ENCODE results near the gene PTGFRN.

PTGFRN gene

DNA sequence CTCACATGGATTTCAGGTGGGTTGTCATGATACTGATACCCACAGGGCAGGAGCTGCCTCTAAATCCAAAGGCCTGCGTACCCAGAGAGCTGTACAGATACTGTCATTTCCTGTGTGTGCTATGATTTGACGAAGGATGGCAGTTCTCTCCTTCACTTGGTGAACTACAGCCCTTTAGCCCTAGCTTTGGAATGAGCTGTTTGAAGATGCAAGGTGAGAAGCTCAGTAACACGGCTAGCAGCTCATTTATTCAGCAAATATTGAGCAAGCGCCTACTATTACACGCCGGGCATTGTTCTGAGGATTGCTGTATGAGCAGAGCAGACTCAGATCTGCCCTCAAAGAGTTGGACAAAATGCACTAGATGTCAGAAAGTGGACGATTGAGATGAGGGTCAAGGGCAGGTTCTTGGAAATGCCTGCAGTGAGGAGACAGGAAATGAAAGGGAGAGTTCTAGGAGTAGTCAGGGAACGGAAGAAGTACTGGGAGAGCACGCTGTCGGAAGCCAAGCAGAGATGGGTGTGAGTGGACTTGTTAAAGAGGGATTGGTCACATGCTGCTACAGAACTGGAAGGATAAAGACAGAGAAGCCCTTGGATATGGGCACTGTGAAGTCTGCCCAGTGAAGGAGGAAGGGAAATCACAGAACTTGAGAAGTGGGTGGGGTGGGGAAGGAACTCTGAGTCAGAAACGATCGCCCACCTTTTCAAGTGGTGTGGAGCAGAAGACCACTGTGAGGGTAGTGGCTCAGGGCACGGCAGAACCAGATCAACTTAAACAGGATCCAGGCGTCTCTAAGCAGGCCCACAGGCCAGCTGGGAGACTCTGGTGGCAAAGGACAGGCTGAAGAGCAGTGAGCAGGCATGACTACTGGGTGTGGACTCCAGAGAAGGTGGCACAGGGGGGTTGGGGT is 7.1 kb downstream of the PTGFRN start:
- DNase-seq (no peak), ATAC-seq (peak; percentile 42)
- H3K27me3 Mint-ChIP-seq, result no peaks in the 10 kb centered on the region
- H3K4me3 Mint-ChIP-seq, result no peak overlapping the region
- peaks cover 19% of the 10 kb centered on the region for H3K4me1 Mint-ChIP-seq
- no peaks in the 10 kb centered on the region for H3K9me3 Mint-ChIP-seq
- H3K36me3 Mint-ChIP-seq (ENCODE audit: low read depth), result no peaks in the 10 kb centered on the region
- H3K27ac Mint-ChIP-seq, result no peak overlapping the region

DNA sequence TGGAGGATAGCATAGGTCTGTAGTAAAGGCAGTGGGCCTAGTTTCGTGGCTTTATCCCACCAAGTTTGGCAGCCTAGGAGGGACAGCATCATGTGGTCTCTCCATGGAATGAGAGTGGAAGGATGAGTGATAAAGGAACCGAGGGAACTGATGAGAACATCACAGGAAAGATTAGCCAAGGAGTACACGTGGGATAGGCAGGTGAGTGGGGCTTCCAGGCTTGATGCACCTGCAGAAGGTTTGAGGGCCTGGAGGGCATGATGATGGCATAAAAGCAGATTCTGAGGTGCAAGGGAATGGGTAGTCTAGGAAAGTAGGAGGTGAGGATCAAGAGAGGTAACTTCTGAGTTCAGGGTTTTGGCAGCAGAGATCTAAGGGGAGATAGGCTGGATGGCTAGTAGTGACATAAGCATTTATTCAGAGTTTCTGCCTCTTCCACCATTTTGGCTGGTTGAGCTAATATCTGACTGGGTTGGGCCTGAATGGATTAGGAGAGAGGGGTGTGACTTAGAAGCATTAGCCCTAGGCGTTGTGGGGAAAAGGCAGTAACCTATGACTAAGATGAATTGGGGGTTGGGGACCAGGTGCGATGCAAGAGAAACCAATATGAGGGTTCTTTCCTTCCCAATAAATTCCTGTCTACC is 9.1 kb downstream of the PTGFRN start:
- Mint-ChIP-seq H3K9me3 (no peaks in the 10 kb centered on the region), H3K4me3 (no peak overlapping the region)
- ATAC-seq, result no peak

DNA sequence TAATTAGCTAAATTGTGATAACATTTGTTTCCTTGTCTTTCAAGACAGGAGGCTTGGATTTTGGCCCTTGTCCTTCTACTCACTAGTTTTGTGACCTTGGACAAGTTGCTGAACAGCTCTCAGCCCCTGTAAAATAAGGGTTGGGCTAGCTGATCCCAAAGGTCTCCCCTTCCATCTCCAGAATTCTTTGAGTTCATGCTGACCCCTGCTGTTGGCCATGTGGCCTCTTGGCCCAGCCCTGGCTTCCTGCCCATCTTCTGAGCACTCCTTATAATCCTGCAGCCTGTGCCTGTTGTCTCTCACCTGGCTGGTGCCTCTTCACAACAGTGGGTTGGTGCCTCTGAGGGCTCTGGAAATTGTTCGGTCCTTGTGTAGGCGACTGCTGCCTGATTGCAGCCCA is 10.1 kb downstream of the PTGFRN start:
- no peaks in the 10 kb centered on the region for H3K27me3 Mint-ChIP-seq
- peaks cover 16% of the 10 kb centered on the region for H3K4me1 Mint-ChIP-seq
- no peak for DNase-seq
- no peak overlapping the region for H3K4me3 Mint-ChIP-seq
- no peaks in the 10 kb centered on the region for H3K36me3 Mint-ChIP-seq (ENCODE audit: low read depth)
- ATAC-seq, result peak; percentile 16
- no peaks in the 10 kb centered on the region for H3K9me3 Mint-ChIP-seq
- peak overlapping the region; percentile 16 for H3K27ac Mint-ChIP-seq

More for the DNA sequence above, 9.1 kb downstream of the PTGFRN start:
- H3K4me1 Mint-ChIP-seq, result peaks cover 19% of the 10 kb centered on the region
- no peak overlapping the region for H3K27ac Mint-ChIP-seq
- DNase-seq, result no peak
- no peaks in the 10 kb centered on the region for H3K27me3 Mint-ChIP-seq
- H3K36me3 Mint-ChIP-seq (ENCODE audit: low read depth), result no peaks in the 10 kb centered on the region

DNA sequence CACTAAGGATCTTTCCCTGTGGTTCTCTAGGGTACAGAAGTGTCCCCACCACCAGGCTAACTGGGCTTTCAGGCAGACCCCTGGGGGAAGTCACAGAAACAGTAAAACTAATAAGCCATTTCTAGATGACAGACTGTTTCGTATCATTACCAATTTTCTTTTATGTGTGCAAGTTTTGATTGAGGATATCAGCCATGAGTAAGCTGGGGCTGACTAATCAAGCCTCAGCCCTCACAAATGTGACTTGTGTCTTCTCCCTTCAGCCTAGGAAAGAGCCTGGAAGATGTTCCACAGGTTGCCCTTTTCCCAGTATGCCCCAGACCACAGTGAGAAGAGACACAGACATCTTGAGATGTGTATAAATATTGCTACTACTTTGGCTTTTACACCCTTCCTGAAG is 10.5 kb downstream of the PTGFRN start:
- H3K27ac Mint-ChIP-seq, result peak overlapping the region; percentile 16
- H3K27me3 Mint-ChIP-seq, result no peaks in the 10 kb centered on the region
- H3K4me3 Mint-ChIP-seq, result no peak overlapping the region
- DNase-seq, result no peak
- H3K36me3 Mint-ChIP-seq (ENCODE audit: low read depth), result no peaks in the 10 kb centered on the region
- peak; percentile 56 for ATAC-seq
- H3K4me1 Mint-ChIP-seq, result peaks cover 13% of the 10 kb centered on the region
- no peaks in the 10 kb centered on the region for H3K9me3 Mint-ChIP-seq

DNA sequence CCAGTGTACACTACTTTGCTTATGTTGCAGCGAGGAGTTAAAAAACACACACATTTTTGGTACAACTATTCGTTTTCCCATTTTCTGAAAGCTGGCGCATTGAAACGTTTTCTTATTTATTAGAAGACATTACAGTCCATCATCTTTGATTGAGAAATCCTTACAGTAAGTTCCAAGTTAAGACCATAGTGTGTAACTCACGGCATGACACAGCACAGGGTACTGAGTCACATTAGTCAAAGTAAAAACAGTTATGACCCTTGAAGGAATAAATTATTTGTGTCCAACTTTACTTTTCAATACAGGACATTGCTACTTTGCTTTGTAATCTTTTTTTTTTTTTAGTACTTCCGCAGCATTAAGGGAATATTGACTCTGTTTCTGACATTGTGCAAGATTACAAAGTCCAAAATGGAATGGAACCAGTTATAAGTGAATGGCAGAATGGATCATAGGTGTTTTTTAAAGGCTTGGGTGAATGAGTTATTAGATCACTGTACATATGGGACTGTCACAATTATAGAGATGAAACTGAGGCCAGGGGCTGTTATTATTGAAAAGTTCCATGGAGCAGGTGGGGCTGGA is 11.7 kb downstream of the PTGFRN start:
- H3K27me3 Mint-ChIP-seq, result no peaks in the 10 kb centered on the region
- H3K27ac Mint-ChIP-seq, result no peak overlapping the region
- no peaks in the 10 kb centered on the region for H3K36me3 Mint-ChIP-seq (ENCODE audit: low read depth)
- ATAC-seq (no peak), DNase-seq (no peak)
- H3K9me3 Mint-ChIP-seq, result no peaks in the 10 kb centered on the region
- peaks cover 8% of the 10 kb centered on the region for H3K4me1 Mint-ChIP-seq
- H3K4me3 Mint-ChIP-seq, result no peak overlapping the region

DNA sequence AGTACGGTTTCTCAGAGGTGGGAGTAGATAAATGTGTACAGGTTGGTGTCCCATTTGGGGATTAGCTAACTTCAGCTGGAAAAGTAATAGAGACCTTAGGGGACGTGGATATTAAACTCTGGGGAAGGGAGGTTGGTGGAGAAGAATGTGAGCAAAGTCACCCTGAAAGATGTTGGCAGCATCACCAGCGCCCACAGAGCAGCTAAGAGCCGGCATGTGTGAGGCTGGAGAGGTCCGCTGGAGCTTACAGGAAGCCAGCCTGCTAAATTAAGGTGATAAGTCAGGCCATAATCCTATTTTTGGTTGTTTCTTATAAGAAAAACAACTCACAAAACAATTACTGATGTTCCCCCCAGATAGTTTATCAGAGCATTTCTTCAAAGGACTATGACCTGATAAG is 12.2 kb downstream of the PTGFRN start:
- DNase-seq (no peak), ATAC-seq (no peak)
- Mint-ChIP-seq H3K4me1 (peaks cover 8% of the 10 kb centered on the region), H3K4me3 (no peak overlapping the region), H3K27me3 (no peaks in the 10 kb centered on the region), H3K9me3 (no peaks in the 10 kb centered on the region), H3K27ac (no peak overlapping the region), H3K36me3 (ENCODE audit: low read depth) (no peaks in the 10 kb centered on the region)

DNA sequence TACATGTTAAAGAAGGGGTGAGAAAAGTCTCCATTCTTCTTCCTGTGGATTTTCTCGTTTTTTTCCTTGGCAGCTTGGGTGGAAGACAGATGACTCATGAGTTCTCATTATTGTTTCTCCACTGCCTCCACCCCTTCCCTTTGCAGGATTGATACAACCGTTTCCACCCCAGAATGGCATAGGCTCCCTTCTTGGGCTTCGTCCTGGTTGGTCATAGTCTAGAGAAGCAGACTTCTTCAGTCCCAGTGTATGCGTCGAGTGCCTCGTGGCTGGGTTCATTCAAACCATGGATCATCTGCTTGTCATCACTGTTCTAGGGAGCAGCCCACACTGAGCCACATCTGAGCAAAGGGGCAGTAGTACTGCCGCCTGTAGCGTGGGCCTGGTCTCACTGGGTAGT is 13.7 kb downstream of the PTGFRN start:
- DNase-seq (no peak), ATAC-seq (no peak)
- H3K27ac Mint-ChIP-seq, result no peak overlapping the region
- H3K27me3 Mint-ChIP-seq, result no peaks in the 10 kb centered on the region
- no peaks in the 10 kb centered on the region for H3K36me3 Mint-ChIP-seq (ENCODE audit: low read depth)
- H3K9me3 Mint-ChIP-seq, result no peaks in the 10 kb centered on the region
- no peak overlapping the region for H3K4me3 Mint-ChIP-seq
- H3K4me1 Mint-ChIP-seq, result peaks cover 8% of the 10 kb centered on the region

DNA sequence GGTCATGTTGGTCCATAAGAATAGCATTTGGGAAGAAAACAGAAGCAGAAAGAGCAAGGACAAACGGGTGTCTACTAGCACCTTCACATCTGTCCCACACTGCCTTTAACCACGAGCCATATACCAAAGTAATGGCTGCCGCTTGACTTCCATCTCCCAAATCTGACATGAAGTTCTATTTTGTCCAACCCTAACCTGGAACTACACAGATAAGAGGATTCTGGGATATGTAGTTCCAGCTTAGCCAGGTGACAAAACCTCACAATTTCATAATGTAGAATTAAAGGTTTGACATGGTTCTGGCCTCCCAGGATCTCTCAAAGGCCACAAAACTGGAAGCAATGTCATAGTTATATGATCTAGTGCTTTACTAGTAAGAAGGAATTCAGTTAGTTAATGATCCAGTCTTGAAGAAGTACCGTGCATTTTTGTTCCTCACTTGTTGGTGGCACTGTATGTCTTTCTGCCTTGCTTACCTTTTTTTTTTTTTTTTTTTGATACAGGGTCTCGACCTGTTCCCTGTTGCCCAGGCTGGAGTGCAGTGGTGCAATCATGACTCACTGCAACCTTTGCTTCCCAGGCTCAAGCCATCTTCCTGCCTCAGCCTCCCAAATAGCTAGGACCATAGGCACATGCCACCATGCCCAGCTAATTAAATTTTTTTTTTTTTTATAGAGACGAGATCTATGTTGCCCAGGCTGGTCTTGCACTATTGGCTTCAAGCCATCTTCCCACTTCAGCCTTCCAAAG is 17.5 kb downstream of the PTGFRN start:
- DNase-seq (no peak), ATAC-seq (no peak)
- Mint-ChIP-seq H3K27me3 (no peaks in the 10 kb centered on the region), H3K27ac (no peak overlapping the region), H3K36me3 (ENCODE audit: low read depth) (no peaks in the 10 kb centered on the region), H3K9me3 (no peaks in the 10 kb centered on the region), H3K4me1 (peaks cover 1% of the 10 kb centered on the region), H3K4me3 (no peak overlapping the region)

DNA sequence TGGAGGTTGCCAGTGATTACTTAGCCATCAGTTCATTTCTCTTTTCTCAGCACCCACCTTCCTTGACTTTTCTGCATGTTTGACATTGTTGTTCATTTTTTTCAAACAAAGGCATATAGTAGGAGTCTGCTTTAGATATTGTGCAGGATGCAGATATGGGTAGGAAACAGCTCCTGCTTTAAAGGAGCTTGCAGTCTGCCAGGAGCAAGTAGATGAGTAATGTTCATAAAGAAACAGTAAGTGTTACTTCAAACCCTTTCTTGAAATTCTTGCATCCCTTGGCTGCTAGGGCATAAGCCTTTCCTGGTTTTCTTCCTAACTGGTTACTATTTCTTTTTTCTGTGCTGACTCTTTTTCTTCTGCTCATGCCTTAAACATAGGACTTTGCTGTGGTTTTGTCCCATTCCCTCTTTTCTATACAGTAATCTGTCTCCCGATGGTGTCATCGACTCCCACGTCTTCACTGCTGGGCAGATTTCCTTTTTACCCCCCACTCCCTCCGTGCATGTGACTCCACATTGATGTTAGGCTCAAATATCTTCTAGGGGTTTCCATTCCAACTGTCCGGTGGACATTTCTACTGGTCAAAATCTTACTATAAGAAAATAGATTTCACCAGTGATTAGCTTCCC is 20.4 kb downstream of the PTGFRN start:
- no peak overlapping the region for H3K4me3 Mint-ChIP-seq
- H3K36me3 Mint-ChIP-seq (ENCODE audit: low read depth), result peaks cover 1% of the 10 kb centered on the region
- no peaks in the 10 kb centered on the region for H3K9me3 Mint-ChIP-seq
- no peaks in the 10 kb centered on the region for H3K27me3 Mint-ChIP-seq
- H3K27ac Mint-ChIP-seq, result no peak overlapping the region
- peaks cover 27% of the 10 kb centered on the region for H3K4me1 Mint-ChIP-seq
- DNase-seq, result no peak
- ATAC-seq, result no peak

DNA sequence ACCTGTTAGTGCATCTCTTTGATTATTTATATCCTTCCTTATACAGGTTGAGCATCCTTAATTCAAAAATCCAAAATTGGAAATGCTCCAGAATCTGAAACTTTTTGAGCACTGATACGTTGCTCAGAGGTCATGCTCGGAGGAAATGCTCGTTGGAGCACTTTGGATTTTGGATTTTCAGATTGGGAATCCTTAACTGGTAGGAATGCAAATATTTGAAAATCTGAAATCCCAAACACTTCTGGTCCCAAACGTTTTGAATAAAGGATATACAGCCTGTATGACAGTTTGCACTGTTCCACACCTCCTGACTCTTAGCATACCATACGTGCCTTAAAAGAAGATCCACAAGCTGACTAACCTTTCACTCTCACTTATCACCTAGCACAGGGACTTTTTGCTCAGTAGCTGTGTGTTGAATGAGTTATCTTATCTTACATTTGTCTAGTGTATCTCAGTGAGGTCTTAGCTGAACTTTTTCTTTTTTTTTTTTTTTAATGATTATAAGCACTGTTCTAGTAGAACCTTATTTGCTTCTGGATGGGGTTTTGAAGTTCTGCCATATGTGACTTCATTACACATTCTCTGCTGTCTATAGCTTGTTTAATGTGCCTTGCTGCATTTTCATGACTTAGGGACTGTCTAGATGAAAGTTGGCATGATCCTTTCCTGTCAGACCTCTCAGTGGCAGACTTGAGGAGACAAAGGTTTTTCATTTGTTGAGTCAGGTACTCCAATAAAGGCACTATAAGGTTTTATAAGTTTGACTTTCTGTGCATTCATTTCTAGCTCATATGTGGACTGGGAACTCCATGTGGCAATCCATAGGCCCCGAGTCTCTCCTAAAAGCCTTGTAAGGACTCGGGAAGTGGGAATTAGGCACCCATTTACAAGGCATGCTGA is 21.6 kb downstream of the PTGFRN start:
- no peaks in the 10 kb centered on the region for H3K27me3 Mint-ChIP-seq
- H3K4me1 Mint-ChIP-seq, result peaks cover 27% of the 10 kb centered on the region
- ATAC-seq, result peak; percentile 90
- H3K36me3 Mint-ChIP-seq (ENCODE audit: low read depth), result peaks cover 1% of the 10 kb centered on the region
- H3K4me3 Mint-ChIP-seq, result no peak overlapping the region
- no peaks in the 10 kb centered on the region for H3K9me3 Mint-ChIP-seq
- peak overlapping the region; percentile 32 for H3K27ac Mint-ChIP-seq
- no peak for DNase-seq

DNA sequence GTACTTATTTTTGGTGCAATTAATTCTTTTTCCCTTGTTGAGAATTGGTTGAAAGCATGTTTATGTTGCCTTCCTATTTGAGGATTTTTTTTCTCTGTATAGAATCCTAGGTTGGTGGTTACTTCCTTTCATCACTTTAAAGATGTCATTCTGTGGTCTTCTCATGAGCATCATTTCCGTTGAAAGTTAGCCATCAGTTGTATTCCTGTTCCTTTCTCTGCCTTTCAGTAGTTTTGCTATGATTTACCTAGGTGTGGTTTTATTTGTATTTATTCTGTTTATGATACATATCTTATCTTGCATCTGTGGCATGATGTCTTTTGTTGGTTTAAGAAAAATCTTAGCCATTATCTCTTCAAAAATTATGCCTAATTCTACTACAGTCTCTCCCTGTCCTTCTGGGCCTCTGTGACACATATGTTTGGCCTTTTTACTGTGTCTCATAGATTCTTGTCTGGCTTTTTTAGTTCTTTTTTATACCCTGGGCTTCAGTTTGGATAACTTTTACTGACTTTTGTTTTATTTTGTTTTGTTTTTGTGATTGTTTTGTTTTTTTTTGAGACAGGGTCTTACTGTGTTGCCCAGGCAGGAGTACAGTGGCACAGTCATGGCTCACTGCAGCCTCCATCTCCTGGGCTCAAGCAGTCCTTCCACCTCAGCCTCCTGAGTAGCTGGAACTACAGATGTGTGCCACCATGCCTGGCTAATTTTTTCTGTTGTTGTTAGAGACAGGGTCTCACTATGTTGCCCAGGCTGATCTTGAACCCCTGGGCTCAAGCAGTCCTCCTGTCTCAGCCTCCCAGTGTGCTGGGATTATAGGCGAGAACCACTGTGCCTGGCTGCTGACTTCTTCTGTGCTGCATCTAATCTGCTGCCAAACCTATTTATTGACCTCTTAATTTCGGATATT is 24.1 kb downstream of the PTGFRN start:
- Mint-ChIP-seq H3K27me3 (no peaks in the 10 kb centered on the region), H3K4me1 (peaks cover 27% of the 10 kb centered on the region), H3K9me3 (no peaks in the 10 kb centered on the region), H3K27ac (peak overlapping the region; percentile 41), H3K36me3 (ENCODE audit: low read depth) (peaks cover 1% of the 10 kb centered on the region), H3K4me3 (no peak overlapping the region)
- ATAC-seq (peak; percentile 44), DNase-seq (no peak)

DNA sequence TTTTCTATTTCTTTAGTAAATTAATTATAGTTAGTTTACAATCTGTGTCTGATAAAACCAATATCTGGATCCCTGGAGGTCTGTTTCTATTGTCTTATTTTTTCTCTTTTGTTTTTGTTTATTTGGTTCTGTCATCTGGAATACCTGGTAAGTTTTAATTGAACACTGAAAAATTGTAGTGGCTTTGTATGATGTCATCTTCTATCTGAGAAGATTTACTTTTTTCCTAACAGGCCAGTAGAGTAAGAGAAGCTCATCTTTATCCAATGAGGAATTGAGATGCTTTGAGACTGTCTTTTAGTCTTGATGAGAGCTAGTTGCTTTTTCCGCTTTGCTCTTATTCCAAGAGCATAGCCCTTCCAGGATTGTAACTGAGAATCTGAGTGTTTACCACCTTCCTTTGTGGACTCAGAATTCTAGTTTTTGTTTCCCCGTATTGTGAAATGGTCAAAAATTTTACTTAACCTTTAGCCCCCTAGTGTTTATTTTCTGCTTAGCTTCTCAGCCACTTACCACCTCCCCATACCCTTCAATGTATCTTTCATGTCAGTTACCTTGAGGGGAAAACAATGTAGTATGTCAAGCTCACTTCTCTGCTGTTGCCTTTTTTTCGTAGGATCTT is 25.0 kb downstream of the PTGFRN start:
- H3K27ac Mint-ChIP-seq, result no peak overlapping the region
- no peak for DNase-seq
- peaks cover 1% of the 10 kb centered on the region for H3K36me3 Mint-ChIP-seq (ENCODE audit: low read depth)
- H3K4me3 Mint-ChIP-seq, result no peak overlapping the region
- no peaks in the 10 kb centered on the region for H3K27me3 Mint-ChIP-seq
- peaks cover 27% of the 10 kb centered on the region for H3K4me1 Mint-ChIP-seq
- no peaks in the 10 kb centered on the region for H3K9me3 Mint-ChIP-seq
- ATAC-seq, result peak; percentile 34

Data from activated naive CD8-positive, alpha-beta T cell treated with anti-CD3 and anti-CD28 coated beads, Interleukin-2, amount 50 U/mL, for 24 hours (primary cell).